C4-2B (cell line): ENCODE results near the gene AMBP.

ENCODE experiments used
- CTCF ChIP-seq: fragments of 450-650 bp; conservative IDR thresholded peaks from 2 replicates; pipeline ENCODE4 v1.5.1; 2017; ENCODE audit warnings: mild to moderate bottlenecking
- ZFX ChIP-seq: fragments of 450-650 bp; IDR thresholded peaks from 2 replicates; pipeline ENCODE4 v1.6.1; 2017

GRCh38 chr9:114069476-114070187 is 8.5 kb downstream of the AMBP start:
- TF ChIP-seq CTCF (no peak), ZFX (no peak)
